Keratinocyte (primary cell): ENCODE data around the gene SYTL2. TPM values are rescaled to one million over a fixed set of nuclear protein-coding genes. Genes with fewer than 3 reads are reported as not detected.

ENCODE experiments used
- DNase-seq: peaks from one replicate; pipeline ENCODE4 v3.0.0-alpha.2; 2011; ENCODE audit warnings: low read depth, missing footprints, low spot score
- FAIRE-seq: peaks from 2 replicates; lab custom pipeline; 2011; peaks lifted over from hg19 to GRCh38; lab: Jason Lieb, UNC
- H2AFZ ChIP-seq: 2 replicates; pipeline ENCODE4 v1.6.0; 2012; ENCODE audit warnings: low read length, control low read depth, inconsistent platforms; ENCODE audit not compliant: control insufficient read depth
- H3K27ac ChIP-seq: 2 replicates; pipeline ENCODE4 v1.5.1; 2011; ENCODE audit warnings: low read length; ENCODE audit not compliant: control insufficient read depth, insufficient read depth
- H3K27me3 ChIP-seq: 3 replicates; pipeline ENCODE4 v1.6.0; 2011; ENCODE audit warnings: low read length; ENCODE audit not compliant: control insufficient read depth, insufficient read depth; ENCODE audit errors: extremely low read depth
- H3K36me3 ChIP-seq, 2 experiments: 2 replicates in 1 of 2; 3 replicates in 1 of 2; pipeline ENCODE4 v1.5.1; 2011; ENCODE audit warnings: low read length in 2 of 2, mild to moderate bottlenecking in 1 of 2; ENCODE audit not compliant: control insufficient read depth in 2 of 2, insufficient read depth in 2 of 2; ENCODE audit errors: extremely low read depth in 1 of 2
- H3K4me1 ChIP-seq: 3 replicates; pipeline ENCODE4 v1.5.1; 2011; ENCODE audit warnings: low read length; ENCODE audit not compliant: control insufficient read depth, insufficient read depth; ENCODE audit errors: extremely low read depth
- H3K4me2 ChIP-seq: 3 replicates; pipeline ENCODE4 v1.6.0; 2011; ENCODE audit warnings: low read depth, low read length; ENCODE audit not compliant: control insufficient read depth, insufficient read depth; ENCODE audit errors: extremely low read depth
- H3K4me3 ChIP-seq, 3 experiments: fragments of 200-600 bp in 1 of 3; sonication (generic) in 1 of 3; 2 replicates in 2 of 3; 3 replicates in 1 of 3; pipeline ENCODE4 v1.5.1; 2011 to 2016; ENCODE audit warnings: low read length in 3 of 3, mild to moderate bottlenecking in 3 of 3, control low read depth in 2 of 3, inconsistent platforms in 1 of 3, low read depth in 1 of 3, mixed read lengths in 1 of 3, mixed run types in 1 of 3, moderate library complexity in 1 of 3; ENCODE audit not compliant: control insufficient read depth in 2 of 3, insufficient read depth in 2 of 3; ENCODE audit errors: extremely low read depth in 1 of 3
- H3K79me2 ChIP-seq: 2 replicates; pipeline ENCODE4 v1.6.0; 2012; ENCODE audit warnings: low read length; ENCODE audit not compliant: control insufficient read depth, insufficient read depth
- H3K9ac ChIP-seq: 3 replicates; pipeline ENCODE4 v1.6.0; 2011; ENCODE audit warnings: low read length; ENCODE audit not compliant: control insufficient read depth, insufficient read depth; ENCODE audit errors: extremely low read depth
- H3K9me1 ChIP-seq: 3 replicates; pipeline ENCODE4 v1.6.0; 2011; ENCODE audit warnings: low read length; ENCODE audit not compliant: control insufficient read depth, insufficient read depth; ENCODE audit errors: extremely low read depth
- H3K9me3 ChIP-seq: 2 replicates; pipeline ENCODE4 v1.5.1; 2012; ENCODE audit warnings: low read depth, low read length; ENCODE audit not compliant: control insufficient read depth
- H4K20me1 ChIP-seq: 3 replicates; pipeline ENCODE4 v1.6.0; 2011; ENCODE audit warnings: low read length; ENCODE audit not compliant: control insufficient read depth, insufficient read depth; ENCODE audit errors: extremely low read depth
- EZH2 ChIP-seq: IDR thresholded peaks from one replicate; pipeline ENCODE4 v1.6.1; 2012; ENCODE audit warnings: inconsistent platforms, mild to moderate bottlenecking, low read length, moderate library complexity
- dilution Hi-C: fragments of 300-500 bp; cut with MboI; formaldehyde crosslinking; loops from one replicate; pipeline ENCODE4 v1.7.0; 2020; ENCODE audit warnings: low sequenced_read_pairs; ENCODE audit not compliant: extremely low pct_ligation_motif_present
- polyA plus RNA-seq, 5 experiments: library from polyadenylated mRNA; depleted of rRNA in 3 of 5; stranded (reverse) in 3 of 5; stranded (forward) in 1 of 5; unstranded in 1 of 5; fragments of >200 nt; gene quantifications; 1 replicate in 1 of 5; 2 replicates in 3 of 5; 3 replicates in 1 of 5; pipeline versions ENCODE4 v1.2.1 to v1.2.3, GENCODE V29; 2011 to 2012; ENCODE audit warnings: missing spikeins in 2 of 5, low read depth in 1 of 5, low replicate concordance in 1 of 5
- TF ChIP-seq, protein P1 (sequence below), 3 experiments: IDR thresholded peaks in 1 of 3; conservative IDR thresholded peaks in 1 of 3; optimal IDR thresholded peaks in 1 of 3; 2 replicates in 2 of 3; 3 replicates in 1 of 3; pipeline versions ENCODE3 to v1.5.1; 2011; ENCODE audit warnings: low read length in 3 of 3, mild to moderate bottlenecking in 3 of 3, moderate library complexity in 2 of 3, control low read depth in 1 of 3, inconsistent platforms in 1 of 3; ENCODE audit not compliant: insufficient read depth in 2 of 3; ENCODE audit errors: extremely low read depth in 1 of 3

Gene SYTL2
- polyA plus RNA-seq, 1 donor (not counting 4 experiments of a cell fraction or from before 2014, with no cell fraction given), result 3.1 TPM

DNA sequence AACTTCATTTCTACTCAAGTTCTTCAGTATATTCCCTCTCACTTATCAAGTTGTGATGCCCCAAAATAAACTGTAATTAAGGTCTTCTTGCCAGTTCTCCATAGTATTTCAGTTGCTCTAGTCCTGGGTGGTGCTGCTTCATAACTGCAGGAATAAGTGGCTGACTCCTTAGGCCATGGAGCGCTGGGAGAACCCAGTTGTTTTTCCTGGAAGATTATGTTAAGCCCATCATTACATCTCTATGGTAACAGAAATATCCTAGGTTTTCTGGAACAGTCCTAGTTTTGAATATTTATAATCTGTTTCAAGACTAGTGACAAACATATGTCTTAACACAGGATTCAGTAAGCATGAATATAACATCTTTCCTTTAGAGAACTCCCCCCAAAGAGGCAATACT, 7.6 kb downstream of the SYTL2 start:
- Histone ChIP-seq H3K4me1 (peaks cover 14% of the 10 kb centered on the region), H3K4me2 (no peak overlapping the region), H3K9me1 (no peaks in the 10 kb centered on the region), H3K36me3 (no peaks in the 10 kb centered on the region), H3K4me3 (no peak overlapping the region), H3K9ac (no peak overlapping the region), H3K27me3 (no peaks in the 10 kb centered on the region), H2AFZ (no peak overlapping the region), H3K27ac (no peak overlapping the region), H3K79me2 (no peaks in the 10 kb centered on the region), H3K9me3 (no peaks in the 10 kb centered on the region), H4K20me1 (no peaks in the 10 kb centered on the region)
- TF ChIP-seq EZH2, result no peak
- TF ChIP-seq, protein P1, sequence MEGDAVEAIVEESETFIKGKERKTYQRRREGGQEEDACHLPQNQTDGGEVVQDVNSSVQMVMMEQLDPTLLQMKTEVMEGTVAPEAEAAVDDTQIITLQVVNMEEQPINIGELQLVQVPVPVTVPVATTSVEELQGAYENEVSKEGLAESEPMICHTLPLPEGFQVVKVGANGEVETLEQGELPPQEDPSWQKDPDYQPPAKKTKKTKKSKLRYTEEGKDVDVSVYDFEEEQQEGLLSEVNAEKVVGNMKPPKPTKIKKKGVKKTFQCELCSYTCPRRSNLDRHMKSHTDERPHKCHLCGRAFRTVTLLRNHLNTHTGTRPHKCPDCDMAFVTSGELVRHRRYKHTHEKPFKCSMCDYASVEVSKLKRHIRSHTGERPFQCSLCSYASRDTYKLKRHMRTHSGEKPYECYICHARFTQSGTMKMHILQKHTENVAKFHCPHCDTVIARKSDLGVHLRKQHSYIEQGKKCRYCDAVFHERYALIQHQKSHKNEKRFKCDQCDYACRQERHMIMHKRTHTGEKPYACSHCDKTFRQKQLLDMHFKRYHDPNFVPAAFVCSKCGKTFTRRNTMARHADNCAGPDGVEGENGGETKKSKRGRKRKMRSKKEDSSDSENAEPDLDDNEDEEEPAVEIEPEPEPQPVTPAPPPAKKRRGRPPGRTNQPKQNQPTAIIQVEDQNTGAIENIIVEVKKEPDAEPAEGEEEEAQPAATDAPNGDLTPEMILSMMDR (optimal IDR thresholded peaks at IDR 0.05 in 1 of 3, IDR thresholded peaks at IDR 0.05 in 1 of 3, conservative IDR thresholded peaks at IDR 0.05 in 1 of 3; ENCODE audit: extremely low read depth in 1 of 3, insufficient read depth in 2 of 3, low read length in 3 of 3), result no peak
- dilution Hi-C loops, result no loop called here
- no peak for DNase-seq
- no peak for FAIRE-seq

GRCh38 chr11:85801527-85801926, 9.4 kb downstream of the SYTL2 start:
- H3K4me3 ChIP-seq, result no peak overlapping the region
- H3K79me2 ChIP-seq, result no peaks in the 10 kb centered on the region
- H3K27me3 ChIP-seq, result no peaks in the 10 kb centered on the region
- peaks cover 2% of the 10 kb centered on the region for H3K4me1 ChIP-seq
- H3K36me3 ChIP-seq, result no peaks in the 10 kb centered on the region
- H2AFZ ChIP-seq, result no peak overlapping the region
- no peak overlapping the region for H3K9ac ChIP-seq
- no peaks in the 10 kb centered on the region for H4K20me1 ChIP-seq
- no peak overlapping the region for H3K27ac ChIP-seq
- no peaks in the 10 kb centered on the region for H3K9me1 ChIP-seq
- DNase-seq (no peak), FAIRE-seq (no peak)
- no peak for TF ChIP-seq EZH2
- TF ChIP-seq, protein P1 (optimal IDR thresholded peaks at IDR 0.05 in 1 of 3, IDR thresholded peaks at IDR 0.05 in 1 of 3, conservative IDR thresholded peaks at IDR 0.05 in 1 of 3; ENCODE audit: extremely low read depth in 1 of 3, insufficient read depth in 2 of 3, low read length in 3 of 3), result no peak
- dilution Hi-C loops, result no loop called here
- no peaks in the 10 kb centered on the region for H3K9me3 ChIP-seq
- no peak overlapping the region for H3K4me2 ChIP-seq
